K562 (cell line): ENCODE data around the gene CXCL5. TPM values are rescaled to one million over a fixed set of nuclear protein-coding genes. Genes with fewer than 3 reads are reported as not detected.
A peak's percentile ranks its signal among the peaks of the same experiment; 100 is the strongest.

Experiments used
- ATAC-seq: fragments of 200-7000 bp; cut with Tn5 transposase; 3 replicates; pipeline ENCODE4 v1.9.1; 2020; ENCODE audit warnings: moderate library complexity
- BruUV-seq: library from RNA; stranded (reverse); fragments of 400-500 nt; replicated peaks from 2 replicates; lab custom pipeline; 2021; lab: Mats Ljungman, UMichigan
- CTCF ChIA-PET: fragments of 300-600 bp; formaldehyde crosslinking; extraction: SDS; loops from one replicate; lab custom pipeline; 2021; ENCODE audit warnings: low intra/inter-chr PET ratio; lab: Yijun Ruan, JAX
- POLR2A ChIA-PET: fragments of 300-600, 350-650 bp; sonication (Branson Sonifier 250); formaldehyde crosslinking; extraction: SDS; loops from one replicate; lab custom pipeline; 2021; ENCODE audit warnings: antibody characterized with exemption, inconsistent platforms; lab: Yijun Ruan, JAX
- DNase-seq, 4 experiments: peaks; one replicate each; pipeline versions ENCODE4 v3.0.0 to v3.0.0-alpha.2; 2011 to 2018; ENCODE audit warnings: low spot score in 3 of 4, mixed read lengths in 3 of 4; ENCODE audit errors: extremely low read depth in 1 of 4
- FAIRE-seq: peaks from 2 replicates; lab custom pipeline; 2011; peaks lifted over from hg19 to GRCh38; lab: Jason Lieb, UNC
- H2AFZ ChIP-seq: 2 replicates; pipeline ENCODE4 v1.6.0; 2011; ENCODE audit warnings: low read depth, low read length, control low read depth, inconsistent platforms
- H3K27ac ChIP-seq: fragments of 200-600 bp; 3 replicates; pipeline ENCODE4 v1.8.0; 2011; ENCODE audit warnings: low read depth, mild to moderate bottlenecking, control low read depth, inconsistent platforms, low read length, moderate library complexity, mixed read lengths; ENCODE audit errors: extremely low read depth
- H3K27me3 ChIP-seq, 2 experiments: fragments of 300-600 bp in 1 of 2; 2 replicates in 1 of 2; 3 replicates in 1 of 2; pipeline versions ENCODE4 v1.6.0 to v1.8.0; 2011; ENCODE audit warnings: inconsistent platforms in 2 of 2, low read length in 2 of 2, mild to moderate bottlenecking in 1 of 2, mixed read lengths in 1 of 2, moderate library complexity in 1 of 2; ENCODE audit not compliant: control insufficient read depth in 2 of 2, insufficient read depth in 2 of 2
- H3K36me3 ChIP-seq: fragments of 300-600 bp; 3 replicates; pipeline ENCODE4 v1.8.0; 2011; ENCODE audit warnings: mild to moderate bottlenecking, low read length, inconsistent platforms; ENCODE audit not compliant: control insufficient read depth, insufficient read depth
- H3K4me1 ChIP-seq, 2 experiments: fragments of 200-600 bp in 1 of 2; replicated peaks in 1 of 2; 2 replicates in 1 of 2; 3 replicates in 1 of 2; pipeline versions ENCODE4 v1.5.1 to v1.8.0; 2011; ENCODE audit warnings: inconsistent platforms in 2 of 2, low read length in 2 of 2, mild to moderate bottlenecking in 1 of 2, mixed read lengths in 1 of 2, moderate library complexity in 1 of 2; ENCODE audit not compliant: control insufficient read depth in 2 of 2, insufficient read depth in 2 of 2
- H3K4me2 ChIP-seq: 2 replicates; pipeline ENCODE4 v1.6.1; 2011; ENCODE audit warnings: low read length, control low read depth, inconsistent platforms, mixed read lengths; ENCODE audit not compliant: insufficient read depth
- H3K4me3 ChIP-seq: fragments of 200-600 bp; sonication (generic), shearing (Covaris generic); 2 replicates; pipeline ENCODE4 v1.5.1; 2016; ENCODE audit warnings: control low read depth, inconsistent platforms
- H3K79me2 ChIP-seq: fragments of 200-600 bp; 3 replicates; pipeline ENCODE4 v1.8.0; 2011; ENCODE audit warnings: low read length, inconsistent platforms; ENCODE audit not compliant: control insufficient read depth, insufficient read depth
- H3K9ac ChIP-seq, 2 experiments: 2 replicates each; pipeline versions ENCODE4 v1.6.0 to v1.6.1; 2011; ENCODE audit warnings: low read depth in 2 of 2, low read length in 2 of 2, control low read depth in 1 of 2, inconsistent platforms in 1 of 2, mild to moderate bottlenecking in 1 of 2, mixed read lengths in 1 of 2; ENCODE audit not compliant: insufficient read depth in 1 of 2
- H3K9me1 ChIP-seq: one replicate; pipeline ENCODE4 v1.6.0; 2011; ENCODE audit warnings: inconsistent platforms, mild to moderate bottlenecking, low read length, moderate library complexity; ENCODE audit not compliant: control insufficient read depth, insufficient read depth
- H3K9me3 ChIP-seq: replicated peaks from 2 replicates; pipeline ENCODE4 v1.5.1; 2011; ENCODE audit warnings: low read depth, low read length, inconsistent platforms; ENCODE audit not compliant: control insufficient read depth, insufficient read depth
- H4K20me1 ChIP-seq: replicated peaks from 2 replicates; pipeline ENCODE4 v1.6.1; 2011; ENCODE audit warnings: low read length, inconsistent platforms, mixed read lengths; ENCODE audit not compliant: control insufficient read depth, insufficient read depth
- CREM ChIP-seq: IDR thresholded peaks from 2 replicates; pipeline ENCODE4 v1.6.1; 2014; ENCODE audit warnings: antibody characterized with exemption, low read depth
- CTBP1 ChIP-seq: fragments of 450-650 bp; IDR thresholded peaks from 2 replicates; pipeline ENCODE4 v1.6.1; 2016; ENCODE audit warnings: borderline replicate concordance
- ELF2 ChIP-seq: fragments of 250-450 bp; sonication (Bioruptor Pico); IDR thresholded peaks from 2 replicates; pipeline ENCODE4 v1.5.0; 2021; ENCODE audit warnings: mild to moderate bottlenecking
- ESRRA ChIP-seq: fragments of 450-650 bp; IDR thresholded peaks from 2 replicates; pipeline ENCODE4 v1.6.1; 2014; ENCODE audit warnings: low read depth, mild to moderate bottlenecking, moderate library complexity, borderline replicate concordance
- ESRRB ChIP-seq: fragments of 250-450 bp; sonication (Bioruptor Pico); IDR thresholded peaks from 2 replicates; pipeline ENCODE4 v1.5.0; 2020; ENCODE audit warnings: mild to moderate bottlenecking, moderate library complexity, borderline replicate concordance
- FOSL1 ChIP-seq: fragments of 200-800 bp; sonication (Bioruptor generic); conservative IDR thresholded peaks from 2 replicates; pipeline ENCODE4 v1.6.1; 2016; ENCODE audit warnings: missing genetic modification characterization, missing compliant biosample characterization
- FOXJ2 ChIP-seq: fragments of 200-800 bp; sonication (Bioruptor generic); IDR thresholded peaks from 2 replicates; pipeline ENCODE4 v1.6.1; 2016; ENCODE audit warnings: missing genetic modification characterization, missing compliant biosample characterization
- MYC ChIP-seq, 2 experiments: fragments of 250-450 bp in 1 of 2; sonication (Bioruptor Pico) in 1 of 2; IDR thresholded peaks; 2 replicates each; pipeline versions ENCODE4 v1.5.1 to v1.6.1; 2012 to 2021; ENCODE audit warnings: low read depth in 2 of 2, borderline replicate concordance in 1 of 2, improper control_type of control experiment in 1 of 2, low read length in 1 of 2, mild to moderate bottlenecking in 1 of 2, moderate library complexity in 1 of 2
- NFRKB ChIP-seq: fragments of 450-650 bp; IDR thresholded peaks from 2 replicates; pipeline ENCODE4 v1.6.1; 2016; ENCODE audit warnings: low read depth
- NR3C1 ChIP-seq: sonication (generic); formaldehyde crosslinking; IDR thresholded peaks from 2 replicates; pipeline ENCODE4 v1.8.1; 2022; ENCODE audit warnings: missing genetic modification reagents
- POLR2AphosphoS5 ChIP-seq: IDR thresholded peaks from 2 replicates; pipeline ENCODE4 v1.6.1; 2011; ENCODE audit warnings: mild to moderate bottlenecking, low read depth, low read length, moderate library complexity; ENCODE audit not compliant: control insufficient read depth, insufficient read depth
- POLR2H ChIP-seq: IDR thresholded peaks from 2 replicates; pipeline ENCODE4 v1.6.1; 2016; ENCODE audit warnings: missing genetic modification characterization, low read depth, mild to moderate bottlenecking, control low read depth, missing compliant biosample characterization, moderate library complexity
- ZBTB8A ChIP-seq: fragments of 450-650 bp; IDR thresholded peaks from 2 replicates; pipeline ENCODE4 v1.6.1; 2018; ENCODE audit warnings: mild to moderate bottlenecking, moderate library complexity; ENCODE audit not compliant: partially characterized antibody
- WGBS: fragments of 100-300 bp; shearing (Covaris generic); methylation state at CpG from one replicate; pipeline ENCODE4 v1.1.6; 2016; ENCODE audit warnings: low coverage, mixed read lengths; ENCODE audit not compliant: insufficient coverage; ENCODE audit errors: missing lambda C conversion rate; 5-methylcytosine and 5-hydroxymethylcytosine counted together
- in situ Hi-C: fragments of 300-500 bp; cut with MboI; formaldehyde crosslinking; loops from 4 replicates; pipeline ENCODE4 v1.15.0; 2018; ENCODE audit warnings: inconsistent platforms, mixed read lengths
- intact Hi-C: fragments of 100-400 bp; cut with micrococcal nuclease; formaldehyde crosslinking; loops from 2 replicates; pipeline ENCODE4 v1.14.2; 2022
- polyA plus RNA-seq, 8 experiments: library from polyadenylated mRNA; depleted of rRNA in 4 of 8; stranded (reverse) in 5 of 8; unstranded in 3 of 8; fragments of >200 nt; fragmentation: Nextera tagmentation in 2 of 8; fragmentation: Illumina TruSeq in 1 of 8; extraction: Ambion mirVana in 2 of 8; extraction: Trizol in 1 of 8; gene quantifications; 2 replicates each; pipeline versions ENCODE4 v1.2.1 to v1.2.3, GENCODE V29; 2011 to 2014; ENCODE audit warnings: inconsistent platforms in 1 of 8, missing spikeins in 1 of 8
- total RNA-seq, 7 experiments: library from RNA; depleted of rRNA in 6 of 7; stranded (reverse); fragments of >200 nt in 6 of 7; fragmentation: Illumina TruSeq in 2 of 7; extraction: Trizol in 2 of 7; gene quantifications; 2 replicates each; pipeline versions ENCODE4 v1.2.1 to v1.2.3, GENCODE V29; 2011 to 2021; ENCODE audit warnings: low replicate concordance in 1 of 7

The CXCL5 gene
- total and polyA plus RNA-seq, 9 of the 15 experiments (the other 6 are each of a cell fraction or from before 2014, with no cell fraction given), result not detected

- Histone ChIP-seq H3K9ac (no peak overlapping the region), H3K9me1 (no peaks in the 10 kb centered on the region), H4K20me1 (no peaks in the 10 kb centered on the region), H2AFZ (no peak overlapping the region), H3K4me2 (no peak overlapping the region), H3K79me2 (peaks cover 24% of the 10 kb centered on the region), H3K9me3 (no peaks in the 10 kb centered on the region), H3K4me1 (peaks cover 3 to 16% of the 10 kb centered on the region in 2 experiments; a peak in 3 of 5 replicates), H3K27me3 (no peaks in the 10 kb centered on the region), H3K36me3 (peaks cover 3% of the 10 kb centered on the region; the same call in 2 of the 3 replicates), H3K4me3 (no peak overlapping the region), H3K27ac (no peak overlapping the region)
- ATAC-seq (no peak), FAIRE-seq (no peak), DNase-seq (no peak)
- in situ Hi-C loops, result no loop called here
- BruUV-seq, result no TSS peak
- intact Hi-C loops, result no loop called here
- no peak for TF ChIP-seq ZBTB8A
- 0 out of 2 replicates have a peak, but pooled peaks have one; percentile 29 for TF ChIP-seq ESRRA
- TF ChIP-seq CREM, result peak; percentile 19; the same call in 1 of the 2 replicates
- 6% methylated on average over 1 of the region's 1 CpG for WGBS
- ChIA-PET CTCF (interaction anchor here (0.7 kb wide), 1 partner anchor 177 kb away, joined by 3 read pairs; no protein-coding TSS in a partner anchor), POLR2A (interaction anchor here (0.7 to 1.4 kb wide), 2 partner anchors 13 to 58 kb away, joined by 3 read pairs; partner anchors contain the start of gene CXCL2)
Observed at GRCh38 chr4:74041418-74041817, 42.9 kb upstream of the CXCL5 start.

GRCh38 chr4:74039315-74039763 lies 40.9 kb upstream of the CXCL5 start:
- FAIRE-seq (peak; percentile 57), ATAC-seq (peak; percentile 29), DNase-seq (peak in 2 of 4 experiments; percentile 24 to 31)
- no peaks in the 10 kb centered on the region for H3K9me3 ChIP-seq
- in situ Hi-C loops, result loop anchor here (10.0 kb wide), 2 partner anchors 315 to 375 kb away; no protein-coding TSS in a partner anchor
- peak overlapping the region; percentile 88 for H3K4me2 ChIP-seq
- peak overlapping the region; percentile 88 for H3K27ac ChIP-seq
- TSS peak; percentile 87 for BruUV-seq
- no peaks in the 10 kb centered on the region for H3K27me3 ChIP-seq
- intact Hi-C loops, result loop anchor here (1.0 to 10.0 kb wide), 7 partner anchors 17 to 377 kb away; partner anchors contain the start of genes CXCL1 and CXCL2
- peak overlapping the region; percentile 55 for H3K4me3 ChIP-seq
- CTCF ChIA-PET, result no interaction called here
- H4K20me1 ChIP-seq, result no peaks in the 10 kb centered on the region
- peaks cover 3% of the 10 kb centered on the region; the same call in 2 of the 3 replicates for H3K36me3 ChIP-seq
- no peaks in the 10 kb centered on the region for H3K9me1 ChIP-seq
- H3K4me1 ChIP-seq, result peaks cover 3 to 16% of the 10 kb centered on the region in 2 experiments; a peak in 3 of 5 replicates
- peak overlapping the region; percentile 88 for H2AFZ ChIP-seq
- WGBS, result 5% methylated on average over 4 of the region's 4 CpGs
- H3K9ac ChIP-seq, result peak overlapping the region; percentile 93 to 95; a peak in 3 of 4 replicates
- H3K79me2 ChIP-seq, result peaks cover 24% of the 10 kb centered on the region
- POLR2A ChIA-PET, result interaction anchor here (0.5 to 2.7 kb wide), 14 partner anchors 13 to 1318 kb away, joined by 3 to 23 read pairs (median 4); partner anchors contain the start of gene CXCL2
- peak; percentile 22; the same call in 1 of the 2 replicates for TF ChIP-seq CTBP1
- peak; percentile 39; the same call in 1 of the 2 replicates for TF ChIP-seq ELF2 (CRISPR knock-in tag)
- TF ChIP-seq MYC (IDR thresholded peaks at IDR 0.05; ENCODE audit: low read depth, low read length), result 0 out of 2 replicates have a peak, but pooled peaks have one; percentile 18
- no peak for TF ChIP-seq MYC (CRISPR knock-in tag; IDR thresholded peaks at IDR 0.05; ENCODE audit: borderline replicate concordance, low read depth)
- no peak for TF ChIP-seq ESRRB (CRISPR knock-in tag)
- no peak for TF ChIP-seq NR3C1
- peak; percentile 86 for TF ChIP-seq POLR2H
- TF ChIP-seq FOSL1 (tag), result 0 out of 2 replicates have a peak, but pooled peaks have one; percentile 19
- 0 out of 2 replicates have a peak, but pooled peaks have one; percentile 66 for TF ChIP-seq NFRKB
- 0 out of 2 replicates have a peak, but pooled peaks have one; percentile 42 for TF ChIP-seq POLR2AphosphoS5
- TF ChIP-seq FOXJ2 (tag), result peak; percentile 62
